ENCODE data around the gene COL13A1.

Gene COL13A1

GRCh38 chr10:69939481-69939880, 137.8 kb downstream of the COL13A1 start:
- DNase-seq (ENCODE audit: low read depth in 1 of 2, low spot score in 1 of 2) = no peak

GRCh38 chr10:69941730-69942129, 140.0 kb downstream of the COL13A1 start:
- no peak for DNase-seq (ENCODE audit: low read depth in 1 of 2, low spot score in 1 of 2)

DNA sequence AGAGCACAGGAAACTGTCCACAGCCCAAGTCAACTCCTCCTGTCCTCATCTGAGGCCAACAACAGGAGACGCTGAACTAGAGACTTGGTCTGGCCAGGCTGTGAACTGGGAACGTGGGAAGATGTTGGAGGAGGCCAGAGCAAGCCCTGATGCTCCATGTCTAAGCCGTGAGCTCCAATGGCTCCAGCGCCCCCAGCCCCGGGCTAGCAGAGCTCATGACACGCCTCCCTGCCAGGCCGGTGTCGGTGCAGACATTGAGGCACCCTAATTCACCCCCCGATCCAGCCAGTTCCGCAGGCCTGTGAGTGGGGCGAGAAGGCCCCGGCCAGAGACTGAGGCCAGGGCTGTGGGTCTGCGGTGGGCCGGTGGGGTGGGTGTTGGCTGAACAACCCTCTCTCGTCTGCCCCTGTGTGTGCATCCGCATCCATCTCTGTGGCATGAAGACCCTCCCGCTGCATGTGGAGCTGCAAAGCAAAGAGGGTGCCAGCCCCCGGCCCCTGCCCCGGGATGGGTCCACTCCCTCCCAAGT, 141.7 kb downstream of the COL13A1 start:
- no peak for DNase-seq (ENCODE audit: low read depth in 1 of 2, low spot score in 1 of 2)

- DNase-seq (ENCODE audit: low read depth in 1 of 2, low spot score in 1 of 2) = no peak
These were observed 143.1 kb downstream of the COL13A1 start for GRCh38 chr10:69944761-69945160.

- DNase-seq (ENCODE audit: low read depth in 1 of 2, low spot score in 1 of 2) = no peak
These were observed 146.6 kb downstream of the COL13A1 start for GRCh38 chr10:69948261-69948660.

GRCh38 chr10:69949770-69950169, 148.1 kb downstream of the COL13A1 start:
- no peak for DNase-seq (ENCODE audit: low read depth in 1 of 2, low spot score in 1 of 2)

DNA sequence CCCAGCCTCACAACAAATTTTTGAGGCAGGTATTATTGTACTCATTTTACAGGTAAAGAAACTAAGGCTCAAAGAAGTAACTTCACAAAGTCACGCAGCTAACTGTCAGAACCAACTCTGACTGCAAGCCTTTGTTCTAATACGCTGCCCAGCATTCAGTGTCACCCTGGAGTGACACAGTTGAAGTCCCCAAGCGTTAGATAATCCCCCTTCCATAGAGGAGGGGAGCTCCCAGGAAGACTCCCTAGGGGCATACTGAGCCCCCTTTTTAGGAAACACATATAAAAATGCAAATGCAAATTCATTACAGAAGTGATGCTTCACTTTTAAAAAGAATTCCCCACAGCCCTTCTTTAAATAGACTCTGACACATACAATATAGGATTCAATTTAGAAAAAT, 150.0 kb downstream of the COL13A1 start:
- no peak for DNase-seq (ENCODE audit: low read depth in 1 of 2, low spot score in 1 of 2)

DNA sequence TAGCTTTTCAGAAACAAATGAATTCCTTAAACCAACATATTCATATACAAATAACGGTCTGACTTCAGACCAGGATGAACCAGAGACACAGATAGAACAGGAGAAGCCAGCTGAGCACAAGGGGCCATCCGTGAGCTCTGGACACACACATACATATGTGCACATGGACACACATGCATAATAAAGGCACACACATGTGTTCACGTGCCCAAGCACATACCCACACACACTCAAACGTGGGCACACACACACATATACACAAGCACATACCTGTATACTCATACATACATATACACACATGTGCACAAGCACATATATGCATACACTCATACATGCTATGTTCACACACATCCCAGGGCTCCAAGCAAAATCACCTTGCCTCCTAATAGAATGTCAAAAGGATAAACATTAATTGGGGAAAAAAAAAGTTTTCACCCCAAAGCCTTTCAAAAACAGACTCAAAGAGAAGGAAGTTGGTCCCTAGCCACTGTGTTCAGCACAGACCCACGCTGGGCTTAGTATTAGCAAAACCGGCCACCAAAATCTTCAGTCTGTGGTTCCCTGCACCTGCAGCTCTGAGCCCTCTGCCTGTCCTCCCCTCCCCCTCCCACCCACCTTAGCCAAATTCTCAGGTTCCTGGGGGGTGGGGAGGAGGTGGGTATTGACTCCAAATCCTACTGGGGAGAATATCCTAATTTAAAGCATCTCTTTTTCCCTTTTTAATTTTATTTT, 150.5 kb downstream of the COL13A1 start:
- DNase-seq (ENCODE audit: low read depth in 1 of 2, low spot score in 1 of 2) = no peak

DNA sequence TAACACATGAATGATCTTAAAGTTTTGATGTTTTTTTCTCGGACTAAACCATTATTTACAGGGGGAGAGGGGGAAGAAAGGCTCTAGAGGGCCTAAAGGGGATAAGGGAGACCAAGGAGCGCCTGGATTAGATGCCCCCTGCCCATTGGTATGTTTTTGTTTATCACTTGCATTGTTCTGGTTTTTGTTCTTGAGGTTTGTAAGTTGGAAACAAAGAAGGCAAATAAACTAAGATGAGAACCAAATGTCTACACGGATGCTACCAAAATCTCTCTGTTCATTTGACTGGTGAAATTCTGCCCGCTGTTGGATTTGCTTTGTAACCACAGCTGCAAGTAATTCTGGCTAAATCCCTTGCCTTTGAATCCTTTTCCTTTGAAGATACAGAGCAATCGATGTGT, 151.1 kb downstream of the COL13A1 start:
- DNase-seq (ENCODE audit: low read depth in 1 of 2, low spot score in 1 of 2) = no peak

- DNase-seq (ENCODE audit: low read depth in 1 of 2, low spot score in 1 of 2) = no peak
These were observed 152.1 kb downstream of the COL13A1 start for GRCh38 chr10:69953851-69954250.

GRCh38 chr10:69955211-69955805, 153.6 kb downstream of the COL13A1 start:
- DNase-seq (ENCODE audit: low read depth in 1 of 2, low spot score in 1 of 2) = no peak

- no peak for DNase-seq (ENCODE audit: low read depth in 1 of 2, low spot score in 1 of 2)
These were observed 154.4 kb downstream of the COL13A1 start for GRCh38 chr10:69955897-69956740.

DNA sequence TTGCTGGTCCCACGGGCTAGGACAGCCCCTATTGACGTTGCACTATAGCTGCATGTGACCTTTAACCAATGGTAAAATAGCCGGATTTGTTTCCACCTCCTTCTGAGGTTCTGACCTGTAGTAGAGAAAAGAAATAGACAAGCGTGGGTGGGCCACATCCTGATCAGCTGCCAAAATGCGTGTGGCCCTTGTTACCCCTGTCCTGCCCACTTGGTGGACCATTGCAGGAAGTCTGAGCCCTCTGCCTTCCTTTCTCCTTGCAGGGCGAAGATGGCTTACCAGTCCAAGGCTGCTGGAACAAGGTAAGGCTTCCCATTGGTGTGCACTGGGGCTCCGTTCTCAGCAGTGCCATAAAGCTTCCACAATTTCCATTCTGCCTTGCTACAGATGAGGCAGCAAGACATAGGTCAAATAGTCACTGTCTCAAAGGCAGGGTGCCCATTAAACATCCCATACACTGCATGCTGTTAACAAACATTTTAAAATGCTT, 155.1 kb downstream of the COL13A1 start:
- no peak for DNase-seq (ENCODE audit: low read depth in 1 of 2, low spot score in 1 of 2)

GRCh38 chr10:69957241-69957885, 155.7 kb downstream of the COL13A1 start:
- no peak for DNase-seq (ENCODE audit: low read depth in 1 of 2, low spot score in 1 of 2)

GRCh38 chr10:69957886-69958555, 156.3 kb downstream of the COL13A1 start:
- no peak for DNase-seq (ENCODE audit: low read depth in 1 of 2, low spot score in 1 of 2)

DNA sequence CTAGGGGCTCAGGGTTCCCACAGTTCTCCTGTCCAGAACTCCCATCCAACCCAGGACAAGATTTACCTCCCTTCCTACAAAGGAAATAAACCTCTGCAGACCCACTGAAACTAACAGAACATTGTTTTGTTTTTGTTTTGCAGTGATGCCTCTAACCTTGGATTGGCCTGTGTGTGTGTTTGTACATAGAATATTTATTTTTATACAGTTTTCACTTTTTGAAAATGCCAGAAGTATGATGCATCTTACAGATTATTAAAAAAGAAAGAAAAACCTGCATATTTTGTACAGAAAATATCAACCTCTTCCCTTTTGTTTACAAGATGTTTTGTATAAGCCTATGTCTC, 156.8 kb downstream of the COL13A1 start:
- no peak for DNase-seq (ENCODE audit: low read depth in 1 of 2, low spot score in 1 of 2)

- DNase-seq (ENCODE audit: low read depth in 1 of 2, low spot score in 1 of 2) = no peak
These were observed 158.2 kb downstream of the COL13A1 start for GRCh38 chr10:69959911-69960310.

- no peak for DNase-seq (ENCODE audit: low read depth in 1 of 2, low spot score in 1 of 2)
These were observed 158.9 kb downstream of the COL13A1 start for GRCh38 chr10:69960606-69960987.

DNA sequence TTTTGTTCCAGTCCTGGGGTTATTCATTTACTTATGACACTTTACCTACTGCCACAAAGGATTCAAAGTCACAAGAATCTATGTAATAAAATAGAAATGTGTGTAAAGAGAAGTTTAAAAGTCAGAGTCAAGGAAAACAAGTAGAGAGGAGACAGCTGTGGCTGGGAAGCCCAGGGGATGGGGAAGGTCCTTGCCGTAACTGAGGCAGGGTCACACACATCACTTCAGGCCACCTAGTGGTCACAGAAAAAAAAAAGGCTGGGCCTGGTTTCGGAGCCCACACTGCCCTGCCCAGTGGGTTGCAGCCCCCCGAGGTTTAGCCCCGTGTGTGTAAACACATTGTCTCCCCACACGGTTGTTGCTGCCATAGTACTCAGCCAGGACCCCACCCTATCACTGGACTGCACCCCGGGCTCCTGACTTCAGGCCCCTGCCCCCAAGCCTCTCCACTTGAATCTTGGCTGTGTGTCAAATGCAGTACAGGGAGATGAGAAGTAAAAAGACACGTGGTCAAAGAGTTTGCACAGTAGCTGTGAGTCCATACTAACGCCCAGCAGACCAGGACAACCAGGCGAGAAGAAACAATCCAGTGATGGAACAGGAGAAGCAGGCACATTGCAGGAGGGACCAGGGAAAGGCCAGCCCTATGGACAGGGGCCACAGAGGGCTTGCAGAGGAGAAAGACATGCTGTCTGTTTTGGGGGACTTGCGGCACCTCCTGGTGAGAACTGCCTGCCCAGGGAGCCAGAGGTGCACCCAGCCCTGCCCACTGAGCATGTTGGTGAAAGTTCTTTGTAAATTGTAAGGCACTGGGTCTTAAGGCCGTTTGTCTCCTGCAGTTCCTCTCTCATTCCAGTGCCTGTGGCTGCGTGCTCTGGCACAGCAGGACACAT, 159.5 kb downstream of the COL13A1 start:
- no peak for DNase-seq (ENCODE audit: low read depth in 1 of 2, low spot score in 1 of 2)

Data from activated T-helper 1 cell treated with anti-CD3 and anti-CD28 coated beads, Interleukin-2, amount 50 U/mL, for 16 hours (primary cell).